ENCODE data around the gene PINLYP. TPM values are rescaled to one million over a fixed set of nuclear protein-coding genes. Genes with fewer than 3 reads are reported as not detected.

Gene PINLYP
- total and polyA plus RNA-seq, 2 of the 13 experiments (the other 11 are each of a cell fraction or from before 2014, with no cell fraction given): 0.21 to 0.24 TPM

GRCh38 chr19:43619262-43620060 lies 43.9 kb downstream of the PINLYP start, which contains the start of gene ZNF428 (continued):
- TF ChIP-seq ZNF512 (CRISPR knock-in tag; IDR thresholded peaks at IDR 0.05) (no peak), NFIC (IDR thresholded peaks at IDR 0.05; ENCODE audit: low read length) (no peak), POLR2G (IDR thresholded peaks at IDR 0.05; ENCODE audit: low read depth, low read length) (peak; percentile 89), ZNF446 (CRISPR knock-in tag; IDR thresholded peaks at IDR 0.05) (0 out of 2 replicates have a peak, but pooled peaks have one; percentile 68), PRPF4 (IDR thresholded peaks at IDR 0.05; ENCODE audit: low read depth, low read length, poor library complexity, severe bottlenecking) (no peak), AHDC1 (CRISPR knock-in tag; IDR thresholded peaks at IDR 0.05; ENCODE audit: borderline replicate concordance) (no peak; the same call in none of the 2 replicates), BRF2 (CRISPR knock-in tag; IDR thresholded peaks at IDR 0.05) (peak; percentile 24; the same call in 1 of the 2 replicates), ZBTB38 (CRISPR knock-in tag; IDR thresholded peaks at IDR 0.05) (no peak), KDM3A (CRISPR knock-in tag; IDR thresholded peaks at IDR 0.05; ENCODE audit: low read depth) (0 out of 2 replicates have a peak, but pooled peaks have one; percentile 62), ZNF841 (CRISPR knock-in tag; IDR thresholded peaks at IDR 0.05; ENCODE audit: borderline replicate concordance) (no peak), MAZ (IDR thresholded peaks at IDR 0.05; ENCODE audit: borderline replicate concordance, low read depth, low read length) (peak; percentile 80), MAZ (CRISPR knock-in tag; IDR thresholded peaks at IDR 0.05; ENCODE audit: low read depth) (peak; percentile 97), TGIF2 (CRISPR knock-in tag; IDR thresholded peaks at IDR 0.05) (no peak), KDM5A (IDR thresholded peaks at IDR 0.05; ENCODE audit: borderline replicate concordance, low read length) (peak; percentile 51; the same call in 1 of the 2 replicates), XBP1 (CRISPR knock-in tag; IDR thresholded peaks at IDR 0.05) (peak; percentile 68; the same call in 1 of the 2 replicates), ZBED4 (CRISPR knock-in tag; IDR thresholded peaks at IDR 0.05; ENCODE audit: borderline replicate concordance) (no peak)

Measured in HepG2 (cell line).